ENCODE data around the gene TRIM77.
A peak's percentile ranks its signal among the peaks of the same experiment; 100 is the strongest.
"Not testable (repeated sequence)": the region's sequence is repeated elsewhere in the genome, so short reads cannot be mapped to it uniquely, and the experiment has no call there.

Gene TRIM77, protein sequence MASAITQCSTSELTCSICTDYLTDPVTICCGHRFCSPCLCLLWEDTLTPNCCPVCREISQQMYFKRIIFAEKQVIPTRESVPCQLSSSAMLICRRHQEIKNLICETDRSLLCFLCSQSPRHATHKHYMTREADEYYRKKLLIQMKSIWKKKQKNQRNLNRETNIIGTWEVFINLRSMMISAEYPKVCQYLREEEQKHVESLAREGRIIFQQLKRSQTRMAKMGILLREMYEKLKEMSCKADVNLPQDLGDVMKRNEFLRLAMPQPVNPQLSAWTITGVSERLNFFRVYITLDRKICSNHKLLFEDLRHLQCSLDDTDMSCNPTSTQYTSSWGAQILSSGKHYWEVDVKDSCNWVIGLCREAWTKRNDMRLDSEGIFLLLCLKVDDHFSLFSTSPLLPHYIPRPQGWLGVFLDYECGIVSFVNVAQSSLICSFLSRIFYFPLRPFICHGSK

GRCh38 chr11:89709999-89710398 lies at the start of gene TRIM77:
Gene TRIM77 (plus strand): TSS chr11:89710299. CDS start chr11:89710299, 0 bp downstream.
- not testable (repeated sequence) for DNase-seq (ENCODE audit: low spot score)

- DNase-seq (ENCODE audit: low spot score): no peak
Measured at GRCh38 chr11:89667001-89667400, 43.1 kb upstream of the TRIM77 start.

DNA sequence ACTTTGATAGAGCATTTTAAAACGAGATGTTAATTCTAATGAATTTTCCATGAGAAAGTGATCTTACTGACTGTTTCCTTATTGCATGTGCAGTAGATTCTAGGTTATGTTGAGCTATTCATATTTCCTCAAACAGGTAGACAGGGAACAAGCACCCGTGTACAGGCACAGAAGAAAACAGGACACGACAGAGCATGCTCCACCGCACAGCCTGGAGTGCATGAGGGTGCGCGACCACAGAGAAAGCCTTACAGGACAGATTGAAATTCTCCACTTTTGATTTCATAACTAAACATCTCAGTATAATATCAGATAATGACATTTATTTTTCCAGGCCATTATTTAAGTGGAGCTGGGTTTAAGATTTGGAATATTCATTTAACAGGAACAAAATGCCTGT lies 41.9 kb upstream of the TRIM77 start:
- DNase-seq (ENCODE audit: low spot score): not testable (repeated sequence)

DNA sequence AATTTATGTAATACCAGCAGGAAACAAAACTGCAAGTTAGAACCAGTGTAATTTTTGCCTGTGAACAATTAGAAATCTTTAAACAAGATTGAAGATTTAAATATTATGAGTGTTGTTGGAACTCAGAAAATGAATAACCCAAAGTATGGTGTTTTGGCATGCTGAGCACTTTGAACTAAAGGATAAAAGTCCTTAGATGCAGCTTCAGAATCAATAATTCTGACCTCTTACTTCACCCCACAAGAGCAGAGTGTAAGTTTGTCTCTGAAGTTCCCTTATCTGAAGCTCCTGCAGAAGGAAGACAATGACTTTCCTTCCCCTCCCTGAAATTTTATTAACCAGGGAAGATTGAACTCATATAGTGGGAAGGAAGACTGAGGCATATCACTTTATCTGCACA lies 40.5 kb upstream of the TRIM77 start:
- not testable (repeated sequence) for DNase-seq (ENCODE audit: low spot score)

GRCh38 chr11:89669993-89670669 lies 40.0 kb upstream of the TRIM77 start:
- not testable (repeated sequence) for DNase-seq (ENCODE audit: low spot score)

GRCh38 chr11:89672547-89672946 lies 37.6 kb upstream of the TRIM77 start:
- DNase-seq (ENCODE audit: low spot score): not testable (repeated sequence)

DNA sequence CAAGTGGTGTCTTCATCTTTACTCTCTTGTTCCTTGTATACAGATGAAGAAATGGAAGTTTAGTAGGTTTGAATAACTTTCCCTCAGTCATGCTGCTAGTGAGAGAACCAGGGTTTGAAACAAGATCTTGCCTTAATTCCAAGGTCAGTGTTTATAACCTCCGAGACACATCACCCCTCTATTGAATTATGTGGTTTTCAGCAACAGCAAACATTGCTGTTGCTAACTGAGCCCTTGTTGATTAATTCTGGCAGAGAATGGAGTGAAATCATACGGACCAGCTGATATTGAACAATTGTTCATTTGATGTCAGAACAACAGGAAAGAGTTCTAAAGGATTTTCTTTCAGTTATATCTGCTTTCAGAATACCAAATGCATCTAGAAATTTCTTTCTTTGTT lies 36.7 kb upstream of the TRIM77 start:
- DNase-seq (ENCODE audit: low spot score): peak; percentile 74

GRCh38 chr11:89675383-89675782 lies 34.7 kb upstream of the TRIM77 start:
- DNase-seq (ENCODE audit: low spot score): peak; percentile 29

GRCh38 chr11:89675948-89676347 lies 34.2 kb upstream of the TRIM77 start:
- not testable (repeated sequence) for DNase-seq (ENCODE audit: low spot score)

DNA sequence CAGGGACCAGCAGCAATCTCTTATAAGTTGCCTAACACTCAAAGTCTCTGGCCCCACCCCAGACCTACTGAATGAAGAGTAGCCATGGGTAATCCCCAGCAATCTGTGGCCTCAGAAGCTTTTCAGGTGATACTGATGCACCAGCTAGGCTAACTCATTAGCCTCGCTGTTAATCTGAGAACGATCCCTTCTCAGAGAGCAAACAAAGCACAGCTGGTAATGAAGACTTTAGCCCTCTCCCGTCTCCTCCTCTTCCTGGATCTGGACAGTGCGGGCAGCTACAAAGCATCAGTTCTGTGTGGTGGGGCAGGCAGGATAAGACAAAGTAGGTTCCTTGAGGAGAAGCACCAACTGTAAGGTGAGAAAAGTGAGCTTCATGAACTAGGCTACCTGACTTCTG lies 3.0 kb upstream of the TRIM77 start:
- DNase-seq (ENCODE audit: low spot score): not testable (repeated sequence)

GRCh38 chr11:89724866-89725498 lies 14.9 kb downstream of the TRIM77 start:
- DNase-seq (ENCODE audit: low spot score): not testable (repeated sequence)

GRCh38 chr11:89730215-89730614 lies 20.1 kb downstream of the TRIM77 start:
- DNase-seq (ENCODE audit: low spot score): not testable (repeated sequence)

DNA sequence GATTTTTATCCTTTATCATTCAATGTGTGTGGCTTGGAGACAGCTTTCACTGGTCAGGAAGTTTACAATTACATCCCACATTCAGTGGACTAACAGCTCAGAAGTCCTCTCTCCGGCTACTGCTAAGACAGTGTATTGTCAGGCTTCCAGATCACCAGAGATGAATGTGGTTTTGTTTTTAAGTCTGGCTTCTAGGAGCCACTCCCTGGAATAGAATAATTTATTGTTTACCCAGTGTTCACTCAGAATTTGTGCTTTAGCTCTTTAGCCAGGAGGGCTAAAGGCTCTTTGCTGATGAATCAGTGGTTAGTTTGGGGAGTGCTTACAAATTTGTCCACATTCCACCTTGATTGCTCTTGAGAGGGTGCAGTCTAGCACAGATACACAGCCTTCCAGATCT lies 26.5 kb downstream of the TRIM77 start:
- peak; percentile 55 for DNase-seq (ENCODE audit: low spot score)

DNA sequence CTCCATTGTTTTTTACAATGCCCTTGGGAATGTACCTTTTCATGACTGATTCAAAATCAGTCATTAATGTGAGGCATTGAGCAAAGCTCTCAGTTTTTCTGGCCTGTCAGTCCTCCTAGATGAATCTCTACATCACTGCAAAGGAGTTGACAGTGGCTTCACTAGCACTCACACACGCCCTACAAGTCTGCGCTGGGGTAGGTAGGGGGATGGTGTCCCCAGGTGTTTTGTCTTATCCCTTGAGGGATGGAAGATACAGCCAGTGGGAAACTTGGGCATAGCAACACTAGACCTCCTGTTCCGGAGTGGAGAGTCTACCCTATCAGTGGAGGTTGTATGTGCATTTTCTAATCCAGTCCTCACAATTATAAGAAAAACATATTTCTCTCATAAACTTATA lies 27.0 kb downstream of the TRIM77 start:
- DNase-seq (ENCODE audit: low spot score): no peak

- peak; percentile 44 for DNase-seq (ENCODE audit: low spot score)
Measured at GRCh38 chr11:89741406-89741805, 31.3 kb downstream of the TRIM77 start.

DNA sequence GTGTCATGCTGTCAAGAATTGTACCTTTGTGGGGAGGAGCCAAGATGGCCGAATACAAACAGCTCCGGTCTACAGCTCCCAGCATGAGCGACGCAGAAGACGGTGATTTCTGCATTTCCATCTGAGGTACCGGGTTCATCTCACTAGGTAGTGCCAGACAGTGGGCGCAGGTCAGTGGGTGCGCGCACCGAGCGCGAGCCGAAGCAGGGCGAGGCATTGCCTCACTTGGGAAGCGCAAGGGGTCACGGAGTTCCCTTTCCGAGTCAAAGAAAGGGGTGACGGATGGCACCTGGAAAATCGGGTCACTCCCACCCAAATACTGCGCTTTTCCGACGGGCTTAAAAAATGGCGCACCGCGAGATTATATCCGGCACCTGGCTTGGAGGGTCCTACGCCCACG lies 34.1 kb downstream of the TRIM77 start:
- not testable (repeated sequence) for DNase-seq (ENCODE audit: low spot score)

- not testable (repeated sequence) for DNase-seq (ENCODE audit: low spot score)
Measured at GRCh38 chr11:89750822-89751221, 40.7 kb downstream of the TRIM77 start.
